SH-SY5Y (cell line): ENCODE results near the gene TEAD1.

Experiments
- GATA2 ChIP-seq: IDR thresholded peaks from 2 replicates; pipeline ENCODE4 v1.6.1; 2011; ENCODE audit warnings: mild to moderate bottlenecking, low read depth, low read length
- GATA3 ChIP-seq: IDR thresholded peaks from 2 replicates; pipeline ENCODE4 v1.6.1; 2011; ENCODE audit warnings: low read depth, mild to moderate bottlenecking, low read length, moderate library complexity

GRCh38 chr11:12888525-12889158 lies 214.4 kb downstream of the TEAD1 start:
- no peak for TF ChIP-seq GATA2
- no peak for TF ChIP-seq GATA3
